Measurements from ENCODE around the gene MDP1.

Gene MDP1

DNA sequence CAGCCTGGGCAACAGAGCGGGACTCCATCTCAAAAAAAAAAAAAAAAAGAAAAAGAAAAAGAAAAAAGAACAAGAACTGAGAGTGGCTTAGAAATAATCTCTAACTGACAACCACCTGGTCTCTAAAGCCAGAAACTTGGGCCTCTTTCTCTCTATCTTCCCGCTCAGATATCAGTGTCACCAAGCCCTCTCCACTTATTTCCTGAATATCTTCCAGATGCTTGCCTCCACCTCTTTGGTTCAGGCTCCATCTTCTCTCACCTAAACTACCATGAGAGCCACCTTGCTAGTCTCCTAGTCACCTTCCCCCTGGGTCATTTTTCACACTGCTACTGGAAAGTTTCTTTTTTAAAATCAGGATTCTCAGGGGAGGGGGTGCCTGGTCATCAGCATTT is 18.8 kb downstream of the MDP1 start:
- no peak for DNase-seq (ENCODE audit: low spot score)

DNA sequence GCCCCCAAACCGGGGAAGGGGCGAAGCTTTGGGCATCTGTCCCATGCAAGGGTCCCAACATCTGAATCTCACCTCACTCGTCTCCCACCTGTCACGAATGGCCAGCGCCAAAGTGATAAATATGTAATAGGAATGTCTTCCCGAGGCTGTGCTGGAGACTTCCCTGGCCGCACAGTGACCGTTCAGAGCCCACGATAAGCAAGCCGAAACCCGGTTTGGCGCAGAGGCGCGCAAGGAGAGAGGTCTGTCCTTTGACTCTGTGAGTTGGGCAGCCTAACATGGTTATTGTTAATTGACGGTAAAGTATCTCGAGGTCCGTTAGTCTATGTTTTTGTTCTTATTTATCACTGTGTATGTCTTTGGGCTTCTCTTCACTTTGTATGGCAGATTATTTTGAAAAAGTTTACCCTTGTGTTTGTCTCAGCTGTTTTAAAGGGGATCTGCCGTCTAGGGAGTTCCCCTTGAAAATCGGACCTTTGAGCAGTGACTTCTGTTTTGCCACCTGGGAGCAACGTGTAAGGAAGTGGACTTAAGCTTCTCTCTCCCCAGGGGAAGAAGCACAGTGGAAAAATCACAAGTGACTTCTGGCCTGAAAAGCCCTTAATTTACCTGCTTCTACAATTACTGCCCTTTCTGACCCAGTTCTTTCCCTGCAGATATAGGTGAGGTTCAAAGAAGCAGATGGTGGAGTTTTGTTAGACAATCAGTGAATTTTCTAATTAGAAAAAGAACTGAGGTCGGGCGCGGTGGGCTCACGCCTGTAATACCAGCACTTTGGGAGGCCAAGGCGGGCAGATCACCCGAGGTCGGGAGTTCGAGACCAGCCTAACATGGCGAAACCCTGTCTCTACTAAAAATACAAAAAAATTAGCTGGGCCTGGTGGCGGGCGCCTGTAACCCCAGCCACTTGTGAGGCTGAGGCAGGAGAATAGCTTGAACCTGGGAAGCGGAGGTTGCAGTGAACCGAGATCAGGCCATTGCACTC is 19.5 kb downstream of the MDP1 start:
- no peak for DNase-seq (ENCODE audit: low spot score)

DNA sequence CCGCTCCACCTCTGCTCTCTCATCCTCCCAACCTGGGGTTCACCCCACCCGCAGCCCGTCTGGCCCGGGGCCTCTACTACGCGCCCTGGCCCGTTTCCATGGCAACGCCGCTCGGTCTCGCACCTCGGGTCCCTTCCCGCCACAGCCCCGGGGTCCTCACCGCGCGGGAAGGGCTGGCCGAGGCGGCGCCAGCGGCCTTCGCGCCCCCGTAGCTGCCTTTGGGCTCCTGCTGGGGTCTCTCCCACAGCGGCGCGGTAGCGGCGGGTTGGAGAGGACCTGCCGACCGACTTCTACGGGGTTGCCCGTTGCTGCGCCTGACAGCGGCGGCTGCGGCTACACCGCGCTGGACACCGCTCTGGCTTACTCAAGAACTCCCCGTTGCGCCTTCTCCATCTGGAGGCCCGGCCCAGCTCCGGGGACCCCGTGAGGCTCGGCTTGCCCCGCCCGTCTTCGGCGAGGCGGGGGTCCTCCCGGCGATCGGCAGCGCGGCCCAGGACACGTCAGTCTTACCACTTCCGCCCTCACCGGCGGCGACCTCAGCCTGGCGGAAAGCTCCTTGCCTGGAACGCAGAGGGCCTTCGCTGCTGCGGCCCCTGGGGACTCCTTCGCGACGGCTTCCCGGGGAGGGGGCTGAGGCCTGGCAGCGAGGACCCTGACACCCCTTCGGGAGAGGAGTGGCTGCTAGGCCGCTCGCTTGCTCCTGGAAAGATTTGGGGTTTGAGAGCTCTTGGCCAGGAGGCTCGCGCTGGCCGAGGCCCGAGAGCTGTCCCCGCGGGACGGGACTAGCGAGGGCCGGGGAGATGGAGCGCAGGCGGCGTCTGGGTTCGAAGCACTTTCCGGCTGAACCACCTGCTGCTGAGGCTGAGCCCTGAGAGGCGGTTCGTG is 20.4 kb downstream of the MDP1 start, which contains the start of gene TM9SF1:
TM9SF1 (minus strand) TSS at position 256 of the 885 bp plus-strand sequence. CDS start 422 bp downstream, outside the sequence.
- peak; percentile 74 for DNase-seq (ENCODE audit: low spot score)

DNA sequence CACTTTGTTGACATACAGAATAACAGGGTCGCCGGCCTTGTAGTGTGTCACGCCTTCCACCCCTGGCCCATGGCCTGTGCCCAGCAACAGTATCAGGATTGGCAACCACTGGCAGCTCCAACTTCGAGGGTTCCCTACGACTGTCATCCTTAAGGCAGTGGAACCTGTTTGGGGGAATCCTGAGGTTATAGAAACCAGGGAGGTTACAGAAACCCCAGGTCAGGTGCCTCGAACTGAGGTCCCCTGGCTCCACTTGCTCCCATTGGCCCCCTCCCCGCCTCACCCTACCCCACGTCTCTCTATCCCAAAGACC is 21.0 kb downstream of the MDP1 start:
- no peak for DNase-seq (ENCODE audit: low spot score)

DNA sequence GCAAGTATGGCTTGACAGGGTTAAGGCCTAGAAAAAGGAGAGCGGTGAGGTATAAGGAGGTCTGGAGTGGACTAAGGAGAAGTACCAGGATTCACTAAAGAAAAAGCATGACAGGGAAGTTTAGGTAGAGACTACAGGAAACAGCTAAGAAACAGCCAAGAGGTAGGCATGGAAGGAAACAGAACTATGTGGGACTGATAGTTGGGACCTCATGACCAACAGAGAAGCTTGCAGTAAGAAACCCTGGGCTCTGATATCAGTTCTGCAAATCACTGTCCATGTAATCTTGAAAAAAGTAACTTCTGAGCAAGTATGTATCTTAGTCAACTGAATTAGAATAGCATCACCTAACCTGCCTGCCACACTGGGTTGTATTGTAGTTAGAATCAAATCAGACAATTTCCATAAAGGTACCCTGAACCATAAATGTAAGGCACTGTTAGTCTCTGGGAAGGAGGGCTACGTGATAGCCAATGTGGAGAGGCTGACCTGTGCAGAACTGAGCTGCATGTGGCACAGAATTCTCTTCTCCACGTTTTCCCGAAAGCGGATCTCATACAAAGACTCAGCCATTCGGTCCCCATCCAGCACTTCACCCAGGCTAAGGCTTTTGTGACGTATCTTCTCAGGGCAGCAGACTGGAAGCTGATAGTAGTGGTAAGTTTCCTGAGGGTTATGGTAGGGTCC is 21.5 kb downstream of the MDP1 start:
- no peak for DNase-seq (ENCODE audit: low spot score)

DNA sequence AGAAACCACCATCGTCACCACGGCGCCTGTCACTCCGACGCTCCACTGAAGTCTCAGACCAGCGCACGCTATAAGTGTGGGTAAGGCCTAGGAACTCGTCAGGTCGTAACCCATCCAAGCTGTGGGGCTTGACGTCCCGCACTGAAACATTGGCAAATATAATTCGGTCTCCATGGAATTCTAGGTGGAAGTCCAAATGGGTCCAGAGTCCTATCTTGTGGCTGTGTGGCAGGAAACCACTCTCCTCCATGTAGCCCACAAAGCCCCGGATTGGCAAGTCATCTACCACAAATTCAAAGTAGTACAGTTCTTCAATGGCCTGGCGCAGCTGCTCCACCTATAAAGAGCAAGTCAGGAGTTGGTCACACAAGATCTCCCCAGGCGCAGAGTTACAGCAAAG is 22.9 kb downstream of the MDP1 start:
- no peak for DNase-seq (ENCODE audit: low spot score)

DNA sequence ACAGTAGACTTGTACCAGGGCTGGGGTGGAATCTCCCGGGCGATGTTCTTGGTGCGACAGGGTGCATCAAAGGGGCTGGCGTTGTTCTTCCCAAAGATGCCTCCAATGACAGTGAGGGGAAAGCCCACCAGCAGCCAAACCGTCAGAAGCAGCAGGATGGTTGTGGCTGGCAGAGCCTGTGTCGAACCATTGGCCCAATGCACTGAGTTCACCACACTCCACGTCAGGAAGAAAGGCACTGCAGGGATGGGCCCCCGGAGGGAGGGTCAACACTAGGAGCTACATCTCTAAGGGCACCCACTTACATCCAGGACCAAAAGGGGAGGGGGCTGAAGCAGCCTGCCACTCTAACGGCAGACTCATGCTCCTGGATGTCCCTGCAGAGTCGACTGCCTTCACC is 25.4 kb downstream of the MDP1 start:
- no peak for DNase-seq (ENCODE audit: low spot score)

DNA sequence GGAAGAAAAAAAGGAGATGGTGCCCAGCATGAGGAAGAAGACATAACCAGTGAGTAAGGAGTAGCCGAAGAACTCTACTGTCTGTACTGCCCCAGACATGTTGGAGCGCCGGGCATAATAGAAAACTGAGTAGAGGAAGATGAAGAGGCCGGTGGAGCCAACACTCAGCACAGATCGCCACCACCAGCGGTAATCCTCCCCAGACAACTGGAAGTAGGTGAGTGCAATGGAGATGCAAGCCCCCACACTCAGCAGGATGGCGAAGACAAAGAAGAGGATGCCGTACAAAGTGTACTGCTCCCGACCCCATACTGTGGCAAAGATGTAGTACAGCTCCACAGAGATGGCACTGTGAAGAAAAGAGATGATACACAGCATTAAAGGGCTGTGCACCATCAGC is 26.4 kb downstream of the MDP1 start:
- no peak for DNase-seq (ENCODE audit: low spot score)

DNA sequence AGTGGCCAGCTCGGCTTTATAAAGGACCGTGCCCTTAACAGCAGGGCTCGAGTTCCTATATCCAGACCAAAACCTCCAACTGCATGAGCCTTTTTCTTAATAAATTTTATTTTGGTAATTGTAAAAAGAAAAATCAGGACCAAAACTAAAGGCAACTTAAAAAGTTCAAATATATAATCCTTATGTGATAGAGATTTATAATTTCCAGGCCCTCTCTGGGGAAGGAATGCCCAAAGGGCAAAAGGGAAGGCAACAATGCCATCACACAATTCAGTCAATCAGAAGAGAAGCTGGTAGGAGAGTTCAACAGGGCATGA is 26.8 kb downstream of the MDP1 start:
- no peak for DNase-seq (ENCODE audit: low spot score)

DNA sequence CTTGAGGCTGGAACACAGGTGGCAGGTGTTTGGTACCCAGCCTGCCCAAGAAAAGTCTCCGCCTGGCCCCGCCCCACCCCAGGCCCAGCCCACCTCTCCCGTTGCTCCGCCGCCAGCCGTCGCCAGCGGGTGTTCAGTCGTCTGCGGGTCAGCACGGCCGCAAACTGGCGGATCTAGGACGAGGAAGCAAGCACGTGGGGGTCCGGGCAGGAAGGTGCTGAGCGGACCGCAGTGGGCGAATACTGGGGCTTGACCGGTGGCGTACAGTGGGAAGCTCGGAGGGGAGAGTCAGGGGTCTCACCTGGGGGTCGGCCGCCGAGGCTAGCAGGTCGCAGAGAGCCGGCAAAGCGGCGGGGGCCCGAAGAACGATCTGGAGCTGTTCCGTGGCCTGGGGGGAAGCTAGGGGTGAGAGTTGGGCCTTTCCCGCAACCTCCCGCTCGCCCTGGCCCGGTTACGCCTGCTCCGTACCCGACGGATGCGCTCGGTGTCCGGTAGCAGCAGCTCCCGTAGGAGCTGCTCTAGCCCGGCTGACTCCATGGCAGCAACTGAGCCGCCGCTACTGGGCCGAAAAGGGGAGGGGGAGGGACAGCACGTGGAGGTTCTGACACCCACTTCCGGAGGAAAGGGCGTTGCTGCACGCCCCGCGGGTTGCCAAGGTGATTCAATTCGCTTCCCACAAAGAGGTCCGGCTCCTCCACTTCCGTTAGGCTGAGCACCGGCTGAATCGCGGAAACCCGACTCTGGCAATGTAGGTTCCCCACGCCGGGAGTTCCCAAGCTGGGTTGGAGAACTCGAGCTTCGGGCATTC is 27.4 kb downstream of the MDP1 start, which contains the start of gene IPO4:
IPO4 (minus strand) TSS at position 566 of the 808 bp plus-strand sequence; CDS start at position 537, 29 bp downstream.
- DNase-seq (ENCODE audit: low spot score), result peak; percentile 95

DNA sequence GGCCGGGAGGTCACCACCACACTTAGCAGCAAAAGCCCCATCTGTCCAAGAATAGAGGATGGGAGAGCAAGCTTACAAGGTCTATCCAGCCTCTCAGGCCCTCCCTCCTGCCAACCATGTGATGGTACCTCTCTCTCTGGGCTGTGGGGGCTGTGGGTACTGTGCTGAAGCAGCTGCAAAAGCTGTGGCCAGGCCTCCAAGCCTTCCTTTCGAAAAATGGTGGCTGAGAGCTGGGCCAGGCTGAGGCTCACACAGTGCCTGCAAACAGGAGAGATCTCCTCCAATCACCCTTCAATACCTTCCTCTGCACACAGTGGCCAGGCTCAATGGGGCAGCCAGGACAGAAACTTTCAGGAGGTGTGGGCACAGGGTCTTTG is 28.3 kb downstream of the MDP1 start:
- DNase-seq (ENCODE audit: low spot score), result no peak

DNA sequence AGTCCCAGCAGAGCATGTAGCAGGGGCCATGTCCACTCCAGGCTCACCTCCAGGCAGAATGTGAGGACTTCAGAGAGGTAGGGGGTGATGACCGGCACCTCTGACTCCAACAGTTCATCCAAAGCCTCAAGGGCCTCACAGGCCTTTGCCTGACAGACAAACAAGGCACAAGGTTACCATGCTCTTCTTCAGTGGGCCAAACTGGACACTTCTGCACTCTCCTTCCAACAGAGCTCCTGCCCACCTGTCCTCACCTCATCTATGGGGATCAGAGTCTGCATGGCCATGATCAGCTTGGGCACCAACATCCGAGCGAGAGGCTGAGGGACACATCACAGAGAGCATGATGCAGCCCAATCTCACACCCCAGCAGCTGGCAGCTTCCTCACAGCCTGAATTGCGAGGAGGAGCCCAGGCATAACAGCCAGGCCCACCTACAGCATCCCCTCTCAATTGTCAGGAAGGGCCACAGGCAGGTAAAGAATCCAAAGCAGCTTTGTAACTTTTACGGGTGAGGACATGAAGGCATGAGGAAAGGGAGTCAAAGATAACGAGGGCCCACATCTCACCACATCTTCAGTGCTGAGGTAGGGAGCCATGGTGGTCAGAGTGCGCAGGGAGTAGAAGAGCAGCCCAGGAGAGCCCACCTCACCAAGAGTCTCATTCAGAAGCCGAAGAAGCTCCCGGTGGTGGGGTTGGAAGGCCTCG is 28.9 kb downstream of the MDP1 start:
- no peak for DNase-seq (ENCODE audit: low spot score)

DNA sequence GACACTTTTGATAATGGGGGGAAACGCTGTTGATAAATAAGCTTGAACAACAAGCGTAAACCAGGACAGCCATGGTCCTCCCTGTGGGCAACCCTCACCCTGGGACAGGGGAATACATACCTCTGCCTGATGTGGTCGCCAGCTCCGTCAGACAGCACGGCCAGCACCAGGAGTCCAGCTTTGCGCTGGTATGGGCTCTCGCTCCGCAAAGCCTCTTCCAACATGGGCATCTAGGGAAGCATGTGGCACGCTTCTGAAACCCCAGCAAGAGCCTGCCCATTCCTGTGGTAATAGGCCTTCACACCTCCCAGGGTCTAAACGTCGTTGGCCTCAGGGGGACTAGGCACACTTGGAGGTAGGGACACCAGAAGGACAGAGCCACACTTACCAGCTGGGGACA is 30.1 kb downstream of the MDP1 start:
- no peak for DNase-seq (ENCODE audit: low spot score)

DNA sequence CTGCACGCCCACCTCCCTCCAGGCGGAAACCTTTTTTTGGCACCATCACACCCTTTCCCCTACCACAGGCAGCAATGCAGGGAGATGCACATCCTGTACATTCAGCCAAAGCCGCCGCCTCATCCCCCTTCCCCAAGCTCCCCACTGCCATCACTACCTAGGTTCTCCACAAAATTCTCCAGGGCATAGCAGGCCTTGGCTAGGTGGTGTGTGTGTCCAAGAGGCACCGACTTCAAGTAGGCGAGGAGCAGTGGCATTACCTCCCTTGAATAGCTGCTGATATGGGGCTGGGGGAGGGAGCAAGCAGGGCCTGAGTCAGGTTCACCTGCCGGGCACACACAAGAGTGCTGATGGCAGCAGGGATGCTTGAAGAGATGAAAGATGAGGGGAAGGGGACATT is 30.8 kb downstream of the MDP1 start:
- DNase-seq (ENCODE audit: low spot score), result no peak

DNA sequence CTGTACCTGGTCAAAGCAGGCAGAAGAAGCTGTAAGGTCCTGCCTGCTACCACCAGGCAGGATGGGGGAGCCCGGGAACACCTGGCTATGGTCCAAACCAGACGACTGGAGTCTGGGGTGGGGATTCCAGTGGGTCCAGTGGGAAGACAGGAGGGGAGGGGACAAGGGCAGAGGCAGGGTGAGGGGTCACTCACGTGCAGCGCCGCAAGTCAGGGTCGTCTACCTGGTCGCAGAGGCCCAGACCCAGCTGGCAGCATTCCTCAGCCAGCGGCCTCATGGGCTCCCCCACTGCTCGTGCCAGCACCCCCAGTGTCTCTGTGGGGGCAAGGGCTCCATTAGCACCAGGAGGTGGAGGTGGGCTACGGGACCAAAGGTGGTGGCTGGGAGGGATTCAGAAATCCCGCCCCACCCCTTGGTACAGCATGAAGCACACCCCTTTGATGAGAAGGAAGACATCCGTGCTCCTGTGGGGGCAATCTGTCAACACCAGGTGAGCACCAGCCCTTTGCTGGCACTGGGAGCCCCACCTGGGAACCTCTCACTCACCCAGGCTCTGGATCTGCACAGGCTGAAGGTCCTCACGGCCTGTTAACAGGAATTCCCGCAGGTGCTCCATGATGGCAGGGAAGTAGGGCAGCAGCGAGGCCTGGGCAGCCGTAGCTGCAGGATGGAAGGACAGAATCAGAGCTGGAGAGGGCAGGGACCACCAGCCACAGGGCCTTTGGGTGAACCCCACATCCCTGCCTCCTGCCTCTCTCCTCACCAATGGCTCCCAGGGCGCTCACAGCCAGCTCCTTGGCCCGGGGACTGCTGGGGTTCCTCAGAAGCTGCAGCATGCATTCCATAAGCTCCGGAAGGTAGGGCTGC is 31.5 kb downstream of the MDP1 start:
- DNase-seq (ENCODE audit: low spot score), result no peak

DNA sequence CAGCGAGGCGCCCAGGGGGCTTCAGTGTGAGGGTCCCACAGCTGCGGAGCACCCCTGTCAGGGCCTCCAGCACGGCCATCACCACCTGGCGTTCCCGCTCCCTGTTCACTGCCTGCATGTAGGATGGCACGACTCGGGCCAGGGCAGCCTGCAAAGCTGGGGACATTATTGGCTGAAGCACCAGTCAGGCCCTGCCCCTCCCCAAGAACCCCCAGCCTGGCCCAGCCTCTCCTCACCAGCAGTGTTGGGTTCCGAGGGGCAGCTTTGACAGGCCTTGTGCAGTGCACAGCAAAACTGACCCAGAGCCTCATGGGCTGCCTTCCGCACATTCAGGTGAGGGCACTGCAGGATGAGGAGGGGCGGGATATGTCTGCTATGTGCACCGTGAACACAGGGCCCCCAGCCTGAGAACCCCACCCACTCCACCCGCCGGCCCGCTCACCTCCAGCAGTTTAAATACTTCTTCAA is 32.8 kb downstream of the MDP1 start:
- no peak for DNase-seq (ENCODE audit: low spot score)

DNA sequence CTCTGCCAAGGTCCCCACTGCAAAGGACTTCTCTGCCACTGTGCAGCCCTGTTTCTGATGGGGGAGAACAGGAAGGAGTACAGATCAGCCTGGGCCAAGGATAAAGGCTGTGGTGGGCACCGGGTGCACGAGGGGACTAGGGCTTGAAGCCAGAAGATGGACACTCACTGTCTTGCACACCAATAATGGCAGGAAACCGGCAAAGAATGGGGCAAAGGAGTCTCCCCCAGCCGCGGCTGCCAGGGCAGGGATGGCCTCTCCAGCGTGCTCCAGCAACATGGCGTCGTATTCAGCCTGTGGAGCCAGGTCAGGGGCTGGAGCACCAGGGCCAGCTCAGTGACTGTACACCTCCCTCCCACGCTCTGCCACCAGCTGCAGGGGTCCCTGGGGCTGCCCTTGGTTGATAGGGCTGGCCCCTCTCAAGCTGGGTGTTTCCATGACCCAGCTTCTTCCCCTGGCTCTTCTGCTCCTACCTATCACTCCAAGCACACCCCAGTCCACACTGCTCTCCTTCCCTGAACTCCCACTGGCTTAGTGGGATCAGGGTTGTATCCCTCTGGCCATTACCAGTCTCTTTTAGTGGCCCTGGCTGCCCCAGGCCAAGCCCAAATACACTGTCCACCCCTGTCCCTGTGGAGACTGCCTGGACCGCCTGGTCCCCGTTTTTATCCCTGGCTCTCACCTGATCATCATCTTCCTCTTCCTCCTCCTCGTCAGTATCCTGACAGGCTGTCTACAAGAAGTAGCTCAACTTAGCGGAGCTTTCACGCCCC is 33.6 kb downstream of the MDP1 start:
- DNase-seq (ENCODE audit: low spot score), result no peak

DNA sequence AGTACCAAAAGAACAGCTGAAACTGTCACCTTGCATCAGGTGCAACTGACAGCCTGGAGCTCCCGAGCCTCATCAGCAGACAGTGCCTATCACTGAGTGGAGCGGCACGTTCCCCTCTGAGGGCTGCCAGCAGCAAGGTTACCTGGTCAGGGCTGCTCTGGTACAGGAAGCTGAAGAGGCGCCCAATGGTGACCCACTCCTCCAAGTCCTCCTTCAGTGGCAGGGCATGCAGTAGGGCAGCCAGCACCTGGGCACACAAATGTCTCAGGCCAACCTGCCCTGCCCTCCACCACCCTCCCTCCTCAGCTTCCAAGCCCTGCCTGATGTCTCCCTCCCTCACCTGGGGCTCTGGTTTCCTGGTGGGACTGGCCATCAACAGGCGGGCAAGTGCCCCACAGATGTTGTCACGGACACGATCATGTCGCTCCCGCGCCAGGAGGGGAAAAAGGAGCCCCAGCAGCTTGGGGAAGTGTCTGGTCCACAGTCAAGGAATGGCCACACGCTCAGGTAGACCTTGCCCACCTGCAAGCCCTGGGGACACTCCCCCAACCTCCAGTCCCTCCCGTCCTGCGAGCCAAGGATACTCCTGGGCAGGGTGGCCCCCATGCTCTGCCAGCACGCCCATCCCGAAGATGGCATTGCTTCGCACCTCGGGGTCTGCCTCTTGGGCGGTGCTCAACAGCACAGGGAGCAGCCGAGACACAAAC is 34.3 kb downstream of the MDP1 start:
- DNase-seq (ENCODE audit: low spot score), result no peak

All from globus pallidus (tissue), 1 donor.